ENCODE measurements around the gene UGGT1. TPM values are rescaled to one million over a fixed set of nuclear protein-coding genes. Genes with fewer than 3 reads are reported as not detected.
A peak's percentile ranks its signal among the peaks of the same experiment; 100 is the strongest.

Gene UGGT1
- total RNA-seq, 1 donor from 2014 or later, result 33.0 TPM

- DNase-seq (ENCODE audit: low spot score) (no peak), ATAC-seq (no peak)
Observed at GRCh38 chr2:128103407-128103806, 12.4 kb downstream of the UGGT1 start.

GRCh38 chr2:128105072-128105471, 14.1 kb downstream of the UGGT1 start:
- no peak for DNase-seq (ENCODE audit: low spot score)
- ATAC-seq, result no peak

- no peak for DNase-seq (ENCODE audit: low spot score)
Observed at GRCh38 chr2:128108166-128108565, 17.2 kb downstream of the UGGT1 start.

GRCh38 chr2:128109243-128109642, 18.2 kb downstream of the UGGT1 start:
- DNase-seq (ENCODE audit: low spot score) (no peak), ATAC-seq (no peak)

More at GRCh38 chr2:128108166-128108565, 17.2 kb downstream of the UGGT1 start:
- ATAC-seq, result no peak

- no peak for DNase-seq (ENCODE audit: low spot score)
- no peak for ATAC-seq
Observed at GRCh38 chr2:128115921-128116623, 25.1 kb downstream of the UGGT1 start.

GRCh38 chr2:128134573-128134972, 43.6 kb downstream of the UGGT1 start:
- ATAC-seq, result no peak
- no peak for DNase-seq (ENCODE audit: low spot score)

GRCh38 chr2:128137094-128137616, 46.2 kb downstream of the UGGT1 start:
- DNase-seq (ENCODE audit: low spot score) (no peak), ATAC-seq (peak; percentile 72)

- ATAC-seq, result no peak
- DNase-seq (ENCODE audit: low spot score), result no peak
Observed at GRCh38 chr2:128139624-128140023, 48.6 kb downstream of the UGGT1 start.

- no peak for ATAC-seq
Observed at GRCh38 chr2:128145651-128146050, 54.7 kb downstream of the UGGT1 start.

GRCh38 chr2:128153786-128154185, 62.8 kb downstream of the UGGT1 start:
- ATAC-seq, result no peak

More at GRCh38 chr2:128145651-128146050, 54.7 kb downstream of the UGGT1 start:
- DNase-seq (ENCODE audit: low spot score), result no peak

GRCh38 chr2:128154225-128154624, 63.2 kb downstream of the UGGT1 start:
- ATAC-seq (peak; percentile 36), DNase-seq (ENCODE audit: low spot score) (no peak)

More at GRCh38 chr2:128153786-128154185, 62.8 kb downstream of the UGGT1 start:
- DNase-seq (ENCODE audit: low spot score), result no peak

GRCh38 chr2:128155970-128156369, 65.0 kb downstream of the UGGT1 start:
- ATAC-seq (no peak), DNase-seq (ENCODE audit: low spot score) (no peak)

GRCh38 chr2:128156812-128157211, 65.8 kb downstream of the UGGT1 start:
- no peak for DNase-seq (ENCODE audit: low spot score)
- ATAC-seq, result no peak

GRCh38 chr2:128157644-128158043, 66.6 kb downstream of the UGGT1 start:
- no peak for ATAC-seq
- no peak for DNase-seq (ENCODE audit: low spot score)

- DNase-seq (ENCODE audit: low spot score) (no peak), ATAC-seq (no peak)
Observed at GRCh38 chr2:128158176-128158575, 67.2 kb downstream of the UGGT1 start.

GRCh38 chr2:128159437-128159836, 68.4 kb downstream of the UGGT1 start:
- ATAC-seq, result peak; percentile 69
- no peak for DNase-seq (ENCODE audit: low spot score)

- no peak for ATAC-seq
- no peak for DNase-seq (ENCODE audit: low spot score)
Observed at GRCh38 chr2:128160616-128161275, 69.7 kb downstream of the UGGT1 start.

GRCh38 chr2:128162266-128162665, 71.3 kb downstream of the UGGT1 start:
- ATAC-seq, result no peak
- no peak for DNase-seq (ENCODE audit: low spot score)

GRCh38 chr2:128164311-128164710, 73.3 kb downstream of the UGGT1 start:
- no peak for DNase-seq (ENCODE audit: low spot score)
- ATAC-seq, result no peak

- ATAC-seq (no peak), DNase-seq (ENCODE audit: low spot score) (no peak)
Observed at GRCh38 chr2:128166746-128167353, 75.8 kb downstream of the UGGT1 start.

- ATAC-seq (no peak), DNase-seq (ENCODE audit: low spot score) (no peak)
Observed at GRCh38 chr2:128169094-128169493, 78.1 kb downstream of the UGGT1 start.

- ATAC-seq (peak; percentile 34), DNase-seq (ENCODE audit: low spot score) (no peak)
Observed at GRCh38 chr2:128169497-128169896, 78.5 kb downstream of the UGGT1 start.

Measured in left lobe of liver (tissue), 2 donors.